ENCODE measurements around the gene SRR. TPM values are rescaled to one million over a fixed set of nuclear protein-coding genes. Genes with fewer than 3 reads are reported as not detected.

SRR gene
- total RNA-seq, 1 experiment from 2014 or later: 5.6 TPM

- Histone ChIP-seq H2BK120ac (ENCODE audit: low read depth, low read length, poor library complexity, severe bottlenecking) (no peak within 1 kb of the TSS), H3K18ac (ENCODE audit: insufficient read length, low read depth, low read length) (no peak within 1 kb of the TSS), H3T11ph (ENCODE audit: low read length) (no peak within 1 kb of the TSS), H3K9me3 (ENCODE audit: control insufficient read depth, low read depth, low read length) (no peaks in the 10 kb centered on the region), H2BK20ac (ENCODE audit: low read depth, low read length, poor library complexity, severe bottlenecking) (no peak within 1 kb of the TSS), H3K4me2 (ENCODE audit: insufficient read depth, insufficient read length, low read length) (peak within 1 kb of the TSS; percentile 79), H2BK15ac (ENCODE audit: low read depth, low read length) (no peak within 1 kb of the TSS), H3K56ac (ENCODE audit: insufficient read length, low read depth, low read length) (no peak within 1 kb of the TSS), H3K23ac (ENCODE audit: insufficient read length, low read depth, low read length) (no peak within 1 kb of the TSS), H4K20me1 (ENCODE audit: control insufficient read depth, insufficient read depth, insufficient read length) (peaks cover 2% of the 10 kb centered on the region), H3K4me1 (ENCODE audit: insufficient read depth, low read length) (peaks cover 3% of the 10 kb centered on the region; the same call in 1 of the 2 replicates), H3K27ac (ENCODE audit: insufficient read length, low read depth, low read length) (no peak within 1 kb of the TSS), H3K79me1 (ENCODE audit: insufficient read depth, low read depth, low read length, poor library complexity, severe bottlenecking) (no peaks in the 10 kb centered on the region), H3K79me2 (ENCODE audit: insufficient read depth, low read length) (peaks cover 6% of the 10 kb centered on the region; the same call in 1 of the 2 replicates), H3K23me2 (ENCODE audit: insufficient read length, low read depth, low read length, poor library complexity, severe bottlenecking) (peaks cover 12% of the 10 kb centered on the region), H3K27me3 (ENCODE audit: insufficient read depth, low read length) (no peaks in the 10 kb centered on the region), H2AFZ (ENCODE audit: low read length) (no peak within 1 kb of the TSS), H2BK5ac (ENCODE audit: insufficient read length, low read length) (no peak within 1 kb of the TSS), H4K8ac (replicated peaks; ENCODE audit: insufficient read length, low read depth, low read length) (no peak within 1 kb of the TSS), H4K5ac (ENCODE audit: insufficient read length, low read depth, low read length) (no peak within 1 kb of the TSS), H3K9ac (ENCODE audit: extremely low read depth, insufficient read length, low read length) (peak within 1 kb of the TSS; percentile 80), H2AK5ac (ENCODE audit: insufficient read length, low read length) (no peak within 1 kb of the TSS), H2BK12ac (ENCODE audit: insufficient read length, low read depth, low read length) (no peak within 1 kb of the TSS), H4K91ac (ENCODE audit: insufficient read length, low read depth, low read length) (no peak within 1 kb of the TSS), H3K4ac (ENCODE audit: low read depth, low read length) (no peak within 1 kb of the TSS), H3K14ac (ENCODE audit: insufficient read depth, low read length) (peak within 1 kb of the TSS; percentile 18; the same call in 1 of the 2 replicates)
- H3K36me3 Mint-ChIP-seq (ENCODE audit: insufficient read depth in 1 of 3, low read depth in 3 of 3): peaks cover 0 to 17% (median under 1%) of the 10 kb centered on the region in 3 experiments; a peak in 3 of 7 replicates
- WGBS (ENCODE audit: extremely low coverage, insufficient read length, low lambda C conversion rate): no CpG with 5 or more reads among the region's 48 CpGs
- no peaks in the 10 kb centered on the region for H3K9me3 Mint-ChIP-seq
- no peaks in the 10 kb centered on the region for H3K27me3 Mint-ChIP-seq (ENCODE audit: low read depth)
- peaks cover 2 to 11% of the 10 kb centered on the region in 2 experiments; a peak in 3 of 4 replicates for H3K4me1 Mint-ChIP-seq
- peak; percentile 96 for DNase-seq
- H3K27ac Mint-ChIP-seq: peak within 1 kb of the TSS; percentile 95 to 99 (median 96); a peak in 6 of 7 replicates
- no peak within 1 kb of the TSS; a peak in 1 of 5 replicates for H3K4me3 Mint-ChIP-seq
- peak; percentile 25; the same call in 1 of the 3 replicates for TF ChIP-seq CTCF (conservative IDR thresholded peaks at IDR 0.05)
These were observed 32.6 kb downstream of the SRR start, which contains the start of gene TSR1 for GRCh38 chr17:2336215-2336851. Gene TSR1, minus strand, starts transcription at chr17:2336457. Its CDS starts 30 bp downstream, at chr17:2336427.

All from H9 (cell line).